ENCODE results near the gene SCT. TPM values are rescaled to one million over a fixed set of nuclear protein-coding genes. Genes with fewer than 3 reads are reported as not detected.

The SCT gene
- total and polyA plus RNA-seq, 10 donors = 1.1 to 3.8 (median 1.7) TPM; not detected in 3

- Histone ChIP-seq H3K27me3 (replicated peaks in 1 of 7) (no peaks in the 10 kb centered on the region), H3K4me3 (no peak overlapping the region), H3K4me1 (peaks cover 0 to 29% (median 11%) of the 10 kb centered on the region in 6 donors), H3K9me3 (no peaks in the 10 kb centered on the region), H3K36me3 (peaks cover 1 to 97% (median 88%) of the 10 kb centered on the region in 6 donors), H3K27ac (peak overlapping the region in 5 of 8 donors; percentile 1 to 75 (median 50))
- TF ChIP-seq POLR2AphosphoS5 (IDR thresholded peaks at IDR 0.05) = no peak
- no peak for TF ChIP-seq POLR2A (IDR thresholded peaks at IDR 0.05)
- TF ChIP-seq CTCF (IDR thresholded peaks at IDR 0.05 in 8 of 11, conservative IDR thresholded peaks at IDR 0.05 in 3 of 11) = no peak
- 79 to 85% (median 83%) methylated on average over 7 to 8 of the region's 8 CpGs for WGBS, 5 donors
- no peak for DNase-seq
- intact Hi-C loops (cut with DNase I; ENCODE audit: low total_unique reads) = no loop called here
These were observed 39.4 kb downstream of the SCT start for GRCh38 chr11:587546-587945.

GRCh38 chr11:586376-587316 lies 40.3 kb downstream of the SCT start:
- Histone ChIP-seq H3K4me1 (peaks cover 0 to 35% (median 13%) of the 10 kb centered on the region in 6 donors), H3K27ac (peak overlapping the region in 1 of 8 donors; percentile 50), H3K27me3 (replicated peaks in 1 of 7) (no peaks in the 10 kb centered on the region), H3K9me3 (no peaks in the 10 kb centered on the region), H3K36me3 (peaks cover 0 to 97% (median 89%) of the 10 kb centered on the region in 6 donors), H3K4me3 (no peak overlapping the region)
- intact Hi-C loops (cut with DNase I; ENCODE audit: low total_unique reads) = no loop called here
- TF ChIP-seq CTCF (IDR thresholded peaks at IDR 0.05 in 8 of 11, conservative IDR thresholded peaks at IDR 0.05 in 3 of 11) = no peak
- peak in 1 of 3 donors; percentile 47 for TF ChIP-seq POLR2AphosphoS5 (IDR thresholded peaks at IDR 0.05)
- no peak for DNase-seq
- 85 to 92% (median 89%) methylated on average over 27 to 32 of the region's 32 CpGs for WGBS, 5 donors

GRCh38 chr11:584287-584686 lies 42.7 kb downstream of the SCT start:
- 94 to 100% (median 98%) methylated on average over 7 to 10 of the region's 10 CpGs for WGBS, 5 donors
- DNase-seq = no peak
- Histone ChIP-seq H3K4me1 (peaks cover 13 to 59% (median 31%) of the 10 kb centered on the region in 6 donors), H3K36me3 (peaks cover 0 to 82% (median 69%) of the 10 kb centered on the region in 6 donors), H3K27me3 (replicated peaks in 1 of 7) (no peaks in the 10 kb centered on the region), H3K27ac (no peak overlapping the region), H3K9me3 (no peaks in the 10 kb centered on the region), H3K4me3 (no peak overlapping the region)
- TF ChIP-seq POLR2A (IDR thresholded peaks at IDR 0.05) = no peak
- no peak for TF ChIP-seq CTCF (IDR thresholded peaks at IDR 0.05 in 8 of 11, conservative IDR thresholded peaks at IDR 0.05 in 3 of 11)
- TF ChIP-seq POLR2AphosphoS5 (IDR thresholded peaks at IDR 0.05) = peak in 1 of 3 donors; percentile 25
- intact Hi-C loops (cut with DNase I; ENCODE audit: low total_unique reads) = no loop called here

GRCh38 chr11:581752-582151 lies 45.2 kb downstream of the SCT start:
- Histone ChIP-seq H3K27ac (no peak overlapping the region), H3K4me3 (no peak overlapping the region), H3K27me3 (replicated peaks in 1 of 7) (no peaks in the 10 kb centered on the region), H3K9me3 (no peaks in the 10 kb centered on the region), H3K4me1 (peaks cover 31 to 62% (median 47%) of the 10 kb centered on the region in 6 donors), H3K36me3 (peaks cover 0 to 69% (median 44%) of the 10 kb centered on the region in 6 donors)
- WGBS, 5 donors = 83 to 91% (median 89%) methylated on average over 17 of the region's 17 CpGs
- intact Hi-C loops (cut with DNase I; ENCODE audit: low total_unique reads) = no loop called here
- DNase-seq = no peak
- TF ChIP-seq POLR2A (IDR thresholded peaks at IDR 0.05) = no peak
- TF ChIP-seq POLR2AphosphoS5 (IDR thresholded peaks at IDR 0.05) = no peak
- no peak for TF ChIP-seq CTCF (IDR thresholded peaks at IDR 0.05 in 8 of 11, conservative IDR thresholded peaks at IDR 0.05 in 3 of 11)
